ENCODE data around the gene HOXB2. TPM values are rescaled to one million over a fixed set of nuclear protein-coding genes. Genes with fewer than 3 reads are reported as not detected.

HOXB2 gene
- total and polyA plus RNA-seq, 2 donors (not counting 1 experiment from before 2014, with no cell fraction given), result 6.1 to 9.2 TPM

GRCh38 chr17:48563867-48564187, 18.9 kb upstream of the HOXB2 start:
- TF ChIP-seq, protein P1, sequence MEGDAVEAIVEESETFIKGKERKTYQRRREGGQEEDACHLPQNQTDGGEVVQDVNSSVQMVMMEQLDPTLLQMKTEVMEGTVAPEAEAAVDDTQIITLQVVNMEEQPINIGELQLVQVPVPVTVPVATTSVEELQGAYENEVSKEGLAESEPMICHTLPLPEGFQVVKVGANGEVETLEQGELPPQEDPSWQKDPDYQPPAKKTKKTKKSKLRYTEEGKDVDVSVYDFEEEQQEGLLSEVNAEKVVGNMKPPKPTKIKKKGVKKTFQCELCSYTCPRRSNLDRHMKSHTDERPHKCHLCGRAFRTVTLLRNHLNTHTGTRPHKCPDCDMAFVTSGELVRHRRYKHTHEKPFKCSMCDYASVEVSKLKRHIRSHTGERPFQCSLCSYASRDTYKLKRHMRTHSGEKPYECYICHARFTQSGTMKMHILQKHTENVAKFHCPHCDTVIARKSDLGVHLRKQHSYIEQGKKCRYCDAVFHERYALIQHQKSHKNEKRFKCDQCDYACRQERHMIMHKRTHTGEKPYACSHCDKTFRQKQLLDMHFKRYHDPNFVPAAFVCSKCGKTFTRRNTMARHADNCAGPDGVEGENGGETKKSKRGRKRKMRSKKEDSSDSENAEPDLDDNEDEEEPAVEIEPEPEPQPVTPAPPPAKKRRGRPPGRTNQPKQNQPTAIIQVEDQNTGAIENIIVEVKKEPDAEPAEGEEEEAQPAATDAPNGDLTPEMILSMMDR (IDR thresholded peaks at IDR 0.05), result no peak
- TF ChIP-seq EZH2 (IDR thresholded peaks at IDR 0.05; ENCODE audit: borderline replicate concordance, insufficient read depth, low read depth, low read length, poor library complexity, severe bottlenecking), result no peak
- Histone ChIP-seq H4K20me1 (ENCODE audit: control insufficient read depth, insufficient read depth, low read length, poor library complexity, severe bottlenecking) (no peaks in the 10 kb centered on the region), H3K9ac (ENCODE audit: low read length) (no peak overlapping the region), H3K27me3 (replicated peaks in 1 of 4; ENCODE audit: control extremely low read depth in 1 of 4, control insufficient read depth in 3 of 4, insufficient read depth in 4 of 4, low read length in 3 of 4) (peaks cover 0 to 51% (median 19%) of the 10 kb centered on the region in 4 experiments), H3K79me2 (ENCODE audit: control insufficient read depth, insufficient read depth, low read length) (no peaks in the 10 kb centered on the region), H3K36me3 (replicated peaks in 1 of 2; ENCODE audit: control extremely low read depth in 1 of 2, control insufficient read depth in 1 of 2, extremely low read depth in 1 of 2, insufficient read depth in 2 of 2, low read length in 1 of 2) (no peaks in the 10 kb centered on the region), H3K4me2 (replicated peaks; ENCODE audit: low read depth, low read length, poor library complexity, severe bottlenecking) (no peak overlapping the region), H3K4me3 (ENCODE audit: control extremely low read depth in 1 of 5, extremely low read depth in 1 of 5, insufficient read depth in 1 of 5, low read depth in 2 of 5, low read length in 4 of 5) (no peak overlapping the region), H3K27ac (ENCODE audit: low read length in 2 of 2) (no peak overlapping the region), H2AFZ (ENCODE audit: insufficient read depth, low read depth, low read length, poor library complexity, severe bottlenecking) (no peak overlapping the region), H3K4me1 (ENCODE audit: control insufficient read depth in 2 of 2, insufficient read depth in 2 of 2, low read length in 2 of 2) (peaks cover 5 to 6% of the 10 kb centered on the region in 2 donors), H3K9me3 (ENCODE audit: control extremely low read depth in 1 of 3, control insufficient read depth in 2 of 3, insufficient read depth in 1 of 3, low read length in 2 of 3) (peaks cover 0 to 3% (median 0%) of the 10 kb centered on the region in 3 donors)
- intact Hi-C loops (cut with micrococcal nuclease), result no loop called here
- H3K9me3 Mint-ChIP-seq (ENCODE audit: insufficient read depth), result no peaks in the 10 kb centered on the region
- 100% methylated on average over 8 of the region's 10 CpGs for WGBS (ENCODE audit: insufficient coverage)
- peaks cover 9% of the 10 kb centered on the region for H3K4me1 Mint-ChIP-seq
- peaks cover 19% of the 10 kb centered on the region for H3K27me3 Mint-ChIP-seq
- CTCF ChIA-PET, result interaction anchor here (0.7 kb wide), 2 partner anchors 212 to 301 kb away, joined by 3 read pairs; no protein-coding TSS in a partner anchor
- no peak for DNase-seq
- H3K4me3 Mint-ChIP-seq, result no peak overlapping the region
- H3K27ac Mint-ChIP-seq, result no peak overlapping the region
- no peak for ATAC-seq (ENCODE audit: low read depth)
- POLR2A ChIA-PET, result no interaction called here

GRCh38 chr17:48563385-48563838, 18.5 kb upstream of the HOXB2 start:
- WGBS (ENCODE audit: insufficient coverage), result 87% methylated on average over 3 of the region's 6 CpGs
- no peak overlapping the region for H3K9ac ChIP-seq (ENCODE audit: low read length)

More at GRCh38 chr17:48563385-48563838, 18.5 kb upstream of the HOXB2 start:
- Histone ChIP-seq H3K9me3 (ENCODE audit: control extremely low read depth in 1 of 3, control insufficient read depth in 2 of 3, insufficient read depth in 1 of 3, low read length in 2 of 3) (peaks cover 0 to 3% (median 0%) of the 10 kb centered on the region in 3 donors), H3K4me1 (ENCODE audit: control insufficient read depth in 2 of 2, insufficient read depth in 2 of 2, low read length in 2 of 2) (peaks cover 1 to 2% of the 10 kb centered on the region in 2 donors), H3K27me3 (replicated peaks in 1 of 4; ENCODE audit: control extremely low read depth in 1 of 4, control insufficient read depth in 3 of 4, insufficient read depth in 4 of 4, low read length in 3 of 4) (peaks cover 0 to 47% (median 15%) of the 10 kb centered on the region in 4 experiments), H3K4me2 (replicated peaks; ENCODE audit: low read depth, low read length, poor library complexity, severe bottlenecking) (no peak overlapping the region), H4K20me1 (ENCODE audit: control insufficient read depth, insufficient read depth, low read length, poor library complexity, severe bottlenecking) (no peaks in the 10 kb centered on the region), H3K27ac (ENCODE audit: low read length in 2 of 2) (no peak overlapping the region), H3K4me3 (ENCODE audit: control extremely low read depth in 1 of 5, extremely low read depth in 1 of 5, insufficient read depth in 1 of 5, low read depth in 2 of 5, low read length in 4 of 5) (no peak overlapping the region), H3K36me3 (replicated peaks in 1 of 2; ENCODE audit: control extremely low read depth in 1 of 2, control insufficient read depth in 1 of 2, extremely low read depth in 1 of 2, insufficient read depth in 2 of 2, low read length in 1 of 2) (no peaks in the 10 kb centered on the region), H2AFZ (ENCODE audit: insufficient read depth, low read depth, low read length, poor library complexity, severe bottlenecking) (no peak overlapping the region), H3K79me2 (ENCODE audit: control insufficient read depth, insufficient read depth, low read length) (no peaks in the 10 kb centered on the region)
- Mint-ChIP-seq H3K27ac (no peak overlapping the region), H3K4me1 (peaks cover 6% of the 10 kb centered on the region), H3K4me3 (no peak overlapping the region), H3K9me3 (ENCODE audit: insufficient read depth) (no peaks in the 10 kb centered on the region), H3K27me3 (peaks cover 19% of the 10 kb centered on the region)
- DNase-seq (no peak), ATAC-seq (ENCODE audit: low read depth) (no peak)
- intact Hi-C loops (cut with micrococcal nuclease), result no loop called here
- TF ChIP-seq, protein P1 (IDR thresholded peaks at IDR 0.05), result no peak
- no peak for TF ChIP-seq EZH2 (IDR thresholded peaks at IDR 0.05; ENCODE audit: borderline replicate concordance, insufficient read depth, low read depth, low read length, poor library complexity, severe bottlenecking)
- ChIA-PET CTCF (interaction anchor here (0.6 to 0.7 kb wide), 3 partner anchors 79 to 301 kb away, joined by 3 read pairs; no protein-coding TSS in a partner anchor), POLR2A (no interaction called here)
